Neural cell (in vitro differentiated cells): ENCODE results near the gene ZNF19.

ENCODE experiments used
- EZH2 ChIP-seq: fragments of 200-600, 300-800 bp; shearing (Covaris generic), sonication (generic); IDR thresholded peaks from 2 replicates; pipeline ENCODE4 v1.6.1; 2014; ENCODE audit warnings: antibody characterized with exemption, low read length, borderline replicate concordance, mild to moderate bottlenecking; ENCODE audit not compliant: insufficient read depth, poor library complexity, severe bottlenecking
- MXI1 ChIP-seq: fragments of 450-650 bp; conservative IDR thresholded peaks from 2 replicates; pipeline ENCODE4 v1.6.1; 2014; ENCODE audit warnings: antibody characterized with exemption, mild to moderate bottlenecking; ENCODE audit not compliant: poor library complexity, severe bottlenecking
- POLR2AphosphoS5 ChIP-seq: IDR thresholded peaks from 2 replicates; pipeline ENCODE4 v1.6.1; 2012
- RAD21 ChIP-seq: fragments of 450-650 bp; conservative IDR thresholded peaks from 2 replicates; pipeline ENCODE4 v1.6.1; 2014; ENCODE audit warnings: antibody characterized with exemption, mild to moderate bottlenecking, moderate library complexity
- SMC3 ChIP-seq: fragments of 450-650 bp; conservative IDR thresholded peaks from 2 replicates; pipeline ENCODE4 v1.6.1; 2014; ENCODE audit warnings: antibody characterized with exemption, mild to moderate bottlenecking, moderate library complexity; ENCODE audit not compliant: poor library complexity
- TF ChIP-seq, protein P1 (sequence below): fragments of 450-650 bp; IDR thresholded peaks from 2 replicates; pipeline ENCODE4 v1.5.1; 2014; ENCODE audit warnings: antibody characterized with exemption, mild to moderate bottlenecking, moderate library complexity; ENCODE audit not compliant: poor library complexity, severe bottlenecking
- TF ChIP-seq, protein P2 (sequence below): IDR thresholded peaks from 2 replicates; pipeline ENCODE4 v1.6.1; 2012; ENCODE audit warnings: borderline replicate concordance

DNA sequence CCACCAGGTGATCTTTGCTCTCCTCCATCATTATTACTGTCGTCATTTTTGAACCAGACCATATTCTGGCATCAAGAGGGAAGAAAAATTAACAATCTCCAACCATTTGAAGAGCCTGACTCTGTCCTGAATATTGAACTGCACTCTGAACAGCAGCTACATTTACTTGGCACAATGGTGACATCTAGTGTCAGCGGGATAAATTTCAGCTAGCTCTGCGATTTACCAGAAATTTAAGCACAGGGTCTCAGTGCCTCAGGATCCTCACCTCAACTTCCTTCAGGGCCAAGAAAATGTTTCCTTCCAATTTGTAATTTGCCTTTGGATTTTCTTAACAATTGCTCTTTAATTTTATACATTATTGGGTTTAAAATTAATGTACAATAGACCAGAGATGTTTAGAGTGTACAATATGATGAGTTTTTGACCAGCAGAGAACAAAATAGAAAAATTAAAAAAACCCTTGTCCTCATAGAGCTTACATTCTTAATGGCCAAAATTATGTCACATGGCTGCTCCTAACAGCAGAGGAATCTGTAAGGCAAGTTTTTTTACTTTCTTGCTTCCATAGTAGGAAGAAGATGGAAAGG is 10.7 kb upstream of the ZNF19 start:
- TF ChIP-seq, protein P1, sequence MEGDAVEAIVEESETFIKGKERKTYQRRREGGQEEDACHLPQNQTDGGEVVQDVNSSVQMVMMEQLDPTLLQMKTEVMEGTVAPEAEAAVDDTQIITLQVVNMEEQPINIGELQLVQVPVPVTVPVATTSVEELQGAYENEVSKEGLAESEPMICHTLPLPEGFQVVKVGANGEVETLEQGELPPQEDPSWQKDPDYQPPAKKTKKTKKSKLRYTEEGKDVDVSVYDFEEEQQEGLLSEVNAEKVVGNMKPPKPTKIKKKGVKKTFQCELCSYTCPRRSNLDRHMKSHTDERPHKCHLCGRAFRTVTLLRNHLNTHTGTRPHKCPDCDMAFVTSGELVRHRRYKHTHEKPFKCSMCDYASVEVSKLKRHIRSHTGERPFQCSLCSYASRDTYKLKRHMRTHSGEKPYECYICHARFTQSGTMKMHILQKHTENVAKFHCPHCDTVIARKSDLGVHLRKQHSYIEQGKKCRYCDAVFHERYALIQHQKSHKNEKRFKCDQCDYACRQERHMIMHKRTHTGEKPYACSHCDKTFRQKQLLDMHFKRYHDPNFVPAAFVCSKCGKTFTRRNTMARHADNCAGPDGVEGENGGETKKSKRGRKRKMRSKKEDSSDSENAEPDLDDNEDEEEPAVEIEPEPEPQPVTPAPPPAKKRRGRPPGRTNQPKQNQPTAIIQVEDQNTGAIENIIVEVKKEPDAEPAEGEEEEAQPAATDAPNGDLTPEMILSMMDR = peak; percentile 91
- TF ChIP-seq RAD21 = peak; percentile 91
- no peak for TF ChIP-seq POLR2AphosphoS5
- TF ChIP-seq EZH2 = no peak
- TF ChIP-seq MXI1 = no peak
- TF ChIP-seq SMC3 = peak; percentile 88
- TF ChIP-seq, protein P2, sequence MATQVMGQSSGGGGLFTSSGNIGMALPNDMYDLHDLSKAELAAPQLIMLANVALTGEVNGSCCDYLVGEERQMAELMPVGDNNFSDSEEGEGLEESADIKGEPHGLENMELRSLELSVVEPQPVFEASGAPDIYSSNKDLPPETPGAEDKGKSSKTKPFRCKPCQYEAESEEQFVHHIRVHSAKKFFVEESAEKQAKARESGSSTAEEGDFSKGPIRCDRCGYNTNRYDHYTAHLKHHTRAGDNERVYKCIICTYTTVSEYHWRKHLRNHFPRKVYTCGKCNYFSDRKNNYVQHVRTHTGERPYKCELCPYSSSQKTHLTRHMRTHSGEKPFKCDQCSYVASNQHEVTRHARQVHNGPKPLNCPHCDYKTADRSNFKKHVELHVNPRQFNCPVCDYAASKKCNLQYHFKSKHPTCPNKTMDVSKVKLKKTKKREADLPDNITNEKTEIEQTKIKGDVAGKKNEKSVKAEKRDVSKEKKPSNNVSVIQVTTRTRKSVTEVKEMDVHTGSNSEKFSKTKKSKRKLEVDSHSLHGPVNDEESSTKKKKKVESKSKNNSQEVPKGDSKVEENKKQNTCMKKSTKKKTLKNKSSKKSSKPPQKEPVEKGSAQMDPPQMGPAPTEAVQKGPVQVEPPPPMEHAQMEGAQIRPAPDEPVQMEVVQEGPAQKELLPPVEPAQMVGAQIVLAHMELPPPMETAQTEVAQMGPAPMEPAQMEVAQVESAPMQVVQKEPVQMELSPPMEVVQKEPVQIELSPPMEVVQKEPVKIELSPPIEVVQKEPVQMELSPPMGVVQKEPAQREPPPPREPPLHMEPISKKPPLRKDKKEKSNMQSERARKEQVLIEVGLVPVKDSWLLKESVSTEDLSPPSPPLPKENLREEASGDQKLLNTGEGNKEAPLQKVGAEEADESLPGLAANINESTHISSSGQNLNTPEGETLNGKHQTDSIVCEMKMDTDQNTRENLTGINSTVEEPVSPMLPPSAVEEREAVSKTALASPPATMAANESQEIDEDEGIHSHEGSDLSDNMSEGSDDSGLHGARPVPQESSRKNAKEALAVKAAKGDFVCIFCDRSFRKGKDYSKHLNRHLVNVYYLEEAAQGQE = no peak
